PC-9 (cell line): Measurements from ENCODE around the gene CALHM4. TPM values are rescaled to one million over a fixed set of nuclear protein-coding genes. Genes with fewer than 3 reads are reported as not detected.

Experiments used
- BruUV-seq: library from RNA; stranded (reverse); fragments of 400-500 nt; replicated peaks from 2 replicates; lab custom pipeline; 2021; lab: Mats Ljungman, UMichigan
- CTCF ChIA-PET: fragments of 300-600 bp; sonication (Branson Sonifier 250); formaldehyde crosslinking; loops from one replicate; lab custom pipeline; 2022; ENCODE audit warnings: antibody characterized with exemption; lab: Charles Lee
- POLR2A ChIA-PET: fragments of 300-600 bp; sonication (Branson Sonifier 250); formaldehyde crosslinking; loops from one replicate; lab custom pipeline; 2022; ENCODE audit warnings: antibody characterized with exemption; ENCODE audit not compliant: unreplicated experiment; lab: Charles Lee
- DNase-seq, 2 experiments: peaks; one replicate each; pipeline versions ENCODE4 v3.0.0 to v3.0.0-alpha.2; 2015 to 2022; ENCODE audit warnings: mixed read lengths in 1 of 2
- H2AFZ ChIP-seq: fragments of 200-600 bp; sonication (generic); 2 replicates; pipeline ENCODE4 v1.8.1; 2017; ENCODE audit warnings: antibody characterized with exemption
- H3F3A ChIP-seq: fragments of 200-600 bp; sonication (generic); 2 replicates; pipeline ENCODE4 v1.8.1; 2017; ENCODE audit warnings: antibody characterized with exemption, mild to moderate bottlenecking, low read depth; ENCODE audit not compliant: insufficient read depth
- H3K27ac ChIP-seq: fragments of 200-600 bp; sonication (generic); 2 replicates; pipeline ENCODE4 v1.6.1; 2016; ENCODE audit warnings: mixed run types
- H3K27me3 ChIP-seq: fragments of 200-600 bp; sonication (generic); 2 replicates; pipeline ENCODE4 v1.6.1; 2016; ENCODE audit warnings: low read depth, mixed run types; ENCODE audit not compliant: insufficient read depth
- H3K36me3 ChIP-seq: fragments of 200-600 bp; sonication (generic); 2 replicates; pipeline ENCODE4 v1.6.1; 2016; ENCODE audit warnings: low read depth, mixed run types
- H3K4me1 ChIP-seq: fragments of 200-600 bp; sonication (generic); replicated peaks from 2 replicates; pipeline ENCODE4 v1.6.1; 2016; ENCODE audit warnings: mixed run types; ENCODE audit not compliant: insufficient read depth
- H3K4me2 ChIP-seq: fragments of 200-600 bp; sonication (generic); 2 replicates; pipeline ENCODE4 v1.6.1; 2017; ENCODE audit warnings: mixed run types
- H3K4me3 ChIP-seq: fragments of 200-600 bp; sonication (generic); 2 replicates; pipeline ENCODE4 v1.6.1; 2016; ENCODE audit warnings: mixed run types
- H3K79me2 ChIP-seq: fragments of 200-600 bp; sonication (generic); 2 replicates; pipeline ENCODE4 v1.6.1; 2017; ENCODE audit warnings: low read depth, mixed run types
- H3K9me2 ChIP-seq: fragments of 200-600 bp; sonication (generic); 2 replicates; pipeline ENCODE4 v1.8.1; 2017; ENCODE audit warnings: mild to moderate bottlenecking; ENCODE audit not compliant: insufficient read depth
- H3K9me3 ChIP-seq: fragments of 200-600 bp; sonication (generic); 2 replicates; pipeline ENCODE4 v1.8.1; 2016; ENCODE audit warnings: low read depth; ENCODE audit not compliant: insufficient read depth
- H4K20me1 ChIP-seq: fragments of 200-600 bp; sonication (generic); 2 replicates; pipeline ENCODE4 v1.8.1; 2017; ENCODE audit not compliant: insufficient read depth
- CTCF ChIP-seq: fragments of 200-600 bp; sonication (generic); conservative IDR thresholded peaks from 2 replicates; pipeline ENCODE4 v1.6.1; 2017; ENCODE audit warnings: mixed run types, antibody characterized with exemption, mild to moderate bottlenecking, moderate library complexity
- EZH2 ChIP-seq: fragments of 200-600 bp; sonication (generic); IDR thresholded peaks from 2 replicates; pipeline ENCODE4 v1.8.0; 2017; ENCODE audit warnings: antibody characterized with exemption, low read depth
- intact Hi-C: fragments of 100-400 bp; cut with micrococcal nuclease; formaldehyde crosslinking; loops from one replicate; pipeline ENCODE4 v1.10.0; 2022; ENCODE audit not compliant: unreplicated experiment
- total RNA-seq: library from RNA; stranded (reverse); gene quantifications from 2 replicates; pipeline ENCODE4 v1.2.3, GENCODE V29; 2021

CALHM4 gene
- total RNA-seq, 1 experiment from 2014 or later = not detected

- peak within 1 kb of the TSS; percentile 17; the same call in 1 of the 2 replicates for H2AFZ ChIP-seq
- no peak within 1 kb of the TSS for H3K27ac ChIP-seq
- H3K4me3 ChIP-seq = no peak within 1 kb of the TSS
- CTCF ChIA-PET = no interaction called here
- POLR2A ChIA-PET = no interaction called here
- no TSS peak for BruUV-seq
- no peaks in the 10 kb centered on the region for H3K9me3 ChIP-seq
- DNase-seq = no peak
- H3K79me2 ChIP-seq = no peaks in the 10 kb centered on the region
- H4K20me1 ChIP-seq = no peaks in the 10 kb centered on the region
- intact Hi-C loops = no loop called here
- H3K9me2 ChIP-seq = no peaks in the 10 kb centered on the region
- H3K4me2 ChIP-seq = no peak within 1 kb of the TSS
- H3F3A ChIP-seq = no peaks in the 10 kb centered on the region
- no peaks in the 10 kb centered on the region for H3K4me1 ChIP-seq
- no peaks in the 10 kb centered on the region for H3K36me3 ChIP-seq
- H3K27me3 ChIP-seq = no peaks in the 10 kb centered on the region
- TF ChIP-seq CTCF = no peak
- TF ChIP-seq EZH2 = no peak
Observed at GRCh38 chr6:116545651-116546050, 7.9 kb upstream of the CALHM4 start, which contains the start of gene TRAPPC3L. Gene TRAPPC3L (minus strand): TSS chr6:116545684. CDS start chr6:116545514, 170 bp downstream.

GRCh38 chr6:116547358-116547757, 6.2 kb upstream of the CALHM4 start:
- TF ChIP-seq EZH2 (no peak), CTCF (no peak)
- H3K9me2 ChIP-seq = no peaks in the 10 kb centered on the region
- no peak overlapping the region for H3K27ac ChIP-seq
- H2AFZ ChIP-seq = no peak overlapping the region
- no peaks in the 10 kb centered on the region for H3K79me2 ChIP-seq
- ChIA-PET CTCF (no interaction called here), POLR2A (no interaction called here)
- no peak overlapping the region for H3K4me2 ChIP-seq
- H3K4me1 ChIP-seq = no peaks in the 10 kb centered on the region
- no TSS peak for BruUV-seq
- H3K4me3 ChIP-seq = no peak overlapping the region
- H3K27me3 ChIP-seq = no peaks in the 10 kb centered on the region
- H3F3A ChIP-seq = no peaks in the 10 kb centered on the region
- no peaks in the 10 kb centered on the region for H4K20me1 ChIP-seq
- no peaks in the 10 kb centered on the region for H3K9me3 ChIP-seq
- no peaks in the 10 kb centered on the region for H3K36me3 ChIP-seq
- DNase-seq = no peak
- intact Hi-C loops = no loop called here

- DNase-seq = no peak
- TF ChIP-seq EZH2 (no peak), CTCF (no peak)
- H4K20me1 ChIP-seq = no peaks in the 10 kb centered on the region
- no peaks in the 10 kb centered on the region for H3K9me2 ChIP-seq
- H3K4me2 ChIP-seq = no peak overlapping the region
- H3K27me3 ChIP-seq = no peaks in the 10 kb centered on the region
- no peaks in the 10 kb centered on the region for H3F3A ChIP-seq
- no peaks in the 10 kb centered on the region for H3K4me1 ChIP-seq
- intact Hi-C loops = no loop called here
- no peak overlapping the region for H3K27ac ChIP-seq
- no peaks in the 10 kb centered on the region for H3K79me2 ChIP-seq
- POLR2A ChIA-PET = no interaction called here
- H2AFZ ChIP-seq = no peak overlapping the region
- no peak overlapping the region for H3K4me3 ChIP-seq
- BruUV-seq = no TSS peak
- CTCF ChIA-PET = no interaction called here
- no peaks in the 10 kb centered on the region for H3K36me3 ChIP-seq
- H3K9me3 ChIP-seq = no peaks in the 10 kb centered on the region
Observed at GRCh38 chr6:116550796-116551195, 2.8 kb upstream of the CALHM4 start.
